DOHH2 (cell line): Measurements from ENCODE around the gene SHROOM3.

Source experiments
- CTCF ChIP-seq: fragments of 200-600 bp; sonication (generic); IDR thresholded peaks from one replicate; pipeline ENCODE4 v1.5.1; 2014; ENCODE audit warnings: antibody characterized with exemption, mild to moderate bottlenecking, low read depth, low read length; ENCODE audit not compliant: poor library complexity, severe bottlenecking
- EZH2phosphoT487 ChIP-seq: fragments of 200-600 bp; sonication (generic); IDR thresholded peaks from 2 replicates; pipeline ENCODE4 v1.6.1; 2017; ENCODE audit warnings: borderline replicate concordance, mild to moderate bottlenecking, antibody characterized with exemption, low read length, moderate library complexity, mixed read lengths

GRCh38 chr4:76476571-76476970 lies 41.5 kb downstream of the SHROOM3 start:
- no peak for TF ChIP-seq CTCF
- no peak for TF ChIP-seq EZH2phosphoT487
